ENCODE measurements around the gene ARAP2. TPM values are rescaled to one million over a fixed set of nuclear protein-coding genes. Genes with fewer than 3 reads are reported as not detected.

Gene ARAP2
- total RNA-seq, 1 donor from 2014 or later: 59.1 TPM

- DNase-seq (no peak), ATAC-seq (ENCODE audit: low read depth) (no peak)
- Mint-ChIP-seq H3K27ac (no peak overlapping the region), H3K4me1 (peaks cover 18% of the 10 kb centered on the region), H3K4me3 (no peak overlapping the region), H3K36me3 (ENCODE audit: low read depth) (peaks cover 73% of the 10 kb centered on the region), H3K27me3 (no peaks in the 10 kb centered on the region), H3K9me3 (no peaks in the 10 kb centered on the region)
- intact Hi-C loops (cut with micrococcal nuclease): loop anchor here (5.0 kb wide), 1 partner anchor 36 kb away; no protein-coding TSS in a partner anchor
- ChIA-PET CTCF (no interaction called here), POLR2A (no interaction called here)
- no peak for TF ChIP-seq CTCF (IDR thresholded peaks at IDR 0.05)
Observed at GRCh38 chr4:36207831-36208520, 36.3 kb downstream of the ARAP2 start.

- no peak overlapping the region for H3K27ac Mint-ChIP-seq
- no peak for TF ChIP-seq CTCF (IDR thresholded peaks at IDR 0.05)
- ATAC-seq (ENCODE audit: low read depth) (no peak), DNase-seq (no peak)
- H3K4me3 Mint-ChIP-seq: no peak overlapping the region
- peaks cover 73% of the 10 kb centered on the region for H3K36me3 Mint-ChIP-seq (ENCODE audit: low read depth)
- intact Hi-C loops (cut with micrococcal nuclease): loop anchor here (5.0 kb wide), 1 partner anchor 35 kb away; no protein-coding TSS in a partner anchor
- H3K9me3 Mint-ChIP-seq: no peaks in the 10 kb centered on the region
- POLR2A ChIA-PET: no interaction called here
- peaks cover 18% of the 10 kb centered on the region for H3K4me1 Mint-ChIP-seq
- CTCF ChIA-PET: no interaction called here
- no peaks in the 10 kb centered on the region for H3K27me3 Mint-ChIP-seq
Observed at GRCh38 chr4:36207367-36207766, 36.9 kb downstream of the ARAP2 start.

DNA sequence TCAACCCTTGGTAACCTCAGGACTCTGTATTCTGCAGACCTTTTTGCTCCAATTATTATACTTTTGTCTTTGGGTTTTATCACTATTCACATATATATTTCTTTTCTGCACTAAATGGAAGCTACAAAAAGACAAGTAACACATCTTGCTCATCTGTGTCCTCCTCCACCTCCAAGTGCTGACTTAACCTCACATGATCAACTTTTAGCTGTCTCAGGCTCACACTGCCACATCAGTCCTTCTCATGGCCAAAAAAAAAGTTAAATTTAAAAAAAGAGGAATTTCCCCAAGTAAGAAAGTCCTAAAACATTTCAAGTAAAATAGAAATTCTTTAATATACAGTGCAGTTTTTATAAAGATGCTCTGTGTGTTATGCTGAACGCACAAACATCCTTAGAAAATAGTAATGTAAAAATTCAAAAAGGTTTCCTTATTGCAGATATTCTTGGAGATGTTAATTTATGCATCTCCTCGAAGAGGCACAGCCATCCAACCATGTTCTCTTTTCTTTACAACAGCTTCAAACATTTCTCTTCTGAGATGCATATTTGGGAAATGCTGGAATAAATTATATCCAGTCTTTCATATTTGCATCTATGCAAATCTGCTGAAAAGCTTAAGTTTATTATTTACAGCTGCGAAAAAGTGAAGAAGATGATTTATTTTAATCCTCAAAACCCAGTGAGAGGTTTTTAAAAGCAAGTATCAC, 37.6 kb downstream of the ARAP2 start:
- ATAC-seq (ENCODE audit: low read depth) (no peak), DNase-seq (no peak)
- H3K36me3 Mint-ChIP-seq (ENCODE audit: low read depth): peaks cover 68% of the 10 kb centered on the region
- intact Hi-C loops (cut with micrococcal nuclease): loop anchor here (5.0 kb wide), 1 partner anchor 34 kb away; no protein-coding TSS in a partner anchor
- H3K4me1 Mint-ChIP-seq: peaks cover 18% of the 10 kb centered on the region
- H3K27ac Mint-ChIP-seq: no peak overlapping the region
- no peak for TF ChIP-seq CTCF (IDR thresholded peaks at IDR 0.05)
- ChIA-PET CTCF (no interaction called here), POLR2A (no interaction called here)
- H3K9me3 Mint-ChIP-seq: no peaks in the 10 kb centered on the region
- no peaks in the 10 kb centered on the region for H3K27me3 Mint-ChIP-seq
- H3K4me3 Mint-ChIP-seq: no peak overlapping the region

- DNase-seq (no peak), ATAC-seq (ENCODE audit: low read depth) (no peak)
- H3K9me3 Mint-ChIP-seq: no peaks in the 10 kb centered on the region
- POLR2A ChIA-PET: interaction anchor here (1.3 kb wide), 1 partner anchor 12 kb away, joined by 3 read pairs; no protein-coding TSS in a partner anchor
- CTCF ChIA-PET: interaction anchor here (1.1 kb wide), 1 partner anchor 10 kb away, joined by 4 read pairs; no protein-coding TSS in a partner anchor
- TF ChIP-seq CTCF (IDR thresholded peaks at IDR 0.05): no peak
- peaks cover 18% of the 10 kb centered on the region for H3K4me1 Mint-ChIP-seq
- no peaks in the 10 kb centered on the region for H3K27me3 Mint-ChIP-seq
- intact Hi-C loops (cut with micrococcal nuclease): loop anchor here (5.0 kb wide), 1 partner anchor 34 kb away; no protein-coding TSS in a partner anchor
- H3K27ac Mint-ChIP-seq: no peak overlapping the region
- no peak overlapping the region for H3K4me3 Mint-ChIP-seq
- peaks cover 62% of the 10 kb centered on the region for H3K36me3 Mint-ChIP-seq (ENCODE audit: low read depth)
Observed at GRCh38 chr4:36206012-36206411, 38.3 kb downstream of the ARAP2 start.

GRCh38 chr4:36198861-36199260, 45.5 kb downstream of the ARAP2 start:
- H3K9me3 Mint-ChIP-seq: no peaks in the 10 kb centered on the region
- TF ChIP-seq CTCF (IDR thresholded peaks at IDR 0.05): no peak
- no peak overlapping the region for H3K27ac Mint-ChIP-seq
- ChIA-PET CTCF (no interaction called here), POLR2A (no interaction called here)
- peaks cover 26% of the 10 kb centered on the region for H3K36me3 Mint-ChIP-seq (ENCODE audit: low read depth)
- no peaks in the 10 kb centered on the region for H3K27me3 Mint-ChIP-seq
- no peak for ATAC-seq (ENCODE audit: low read depth)
- intact Hi-C loops (cut with micrococcal nuclease): no loop called here
- H3K4me1 Mint-ChIP-seq: no peaks in the 10 kb centered on the region
- no peak for DNase-seq
- H3K4me3 Mint-ChIP-seq: no peak overlapping the region
